H1 (cell line): Measurements from ENCODE around the gene PGPEP1.

Experiments used
- BCL11A ChIP-seq, 2 experiments: IDR thresholded peaks; one replicate each; pipeline ENCODE4 v1.6.1; 2011; ENCODE audit warnings: low read depth in 2 of 2, low read length in 2 of 2, mild to moderate bottlenecking in 2 of 2
- PHF8 ChIP-seq: fragments of 200-600 bp; sonication (generic); conservative IDR thresholded peaks from 2 replicates; pipeline ENCODE4 v1.7.1; 2012; ENCODE audit warnings: low read depth, mild to moderate bottlenecking, inconsistent platforms, low read length, moderate library complexity
- POLR2A ChIP-seq, 2 experiments: IDR thresholded peaks; 1 replicate in 1 of 2; 2 replicates in 1 of 2; pipeline ENCODE4 v1.6.1; 2011; ENCODE audit warnings: low read depth in 2 of 2, low read length in 2 of 2, mild to moderate bottlenecking in 2 of 2; ENCODE audit errors: control extremely low read depth in 1 of 2
- SP4 ChIP-seq: IDR thresholded peaks from 2 replicates; pipeline ENCODE4 v1.6.1; 2012; ENCODE audit warnings: low read length, inconsistent platforms
- YY1 ChIP-seq: IDR thresholded peaks from 2 replicates; pipeline ENCODE4 v1.6.1; 2011; ENCODE audit warnings: low read depth, mild to moderate bottlenecking, low read length
- TF ChIP-seq, protein P1 (sequence below), 3 experiments: IDR thresholded peaks; 1 replicate in 2 of 3; 2 replicates in 1 of 3; pipeline versions ENCODE4 v1.5.1 to v1.6.1; 2011; ENCODE audit warnings: low read length in 3 of 3, mild to moderate bottlenecking in 3 of 3, inconsistent platforms in 2 of 3, low read depth in 1 of 3, moderate library complexity in 1 of 3; ENCODE audit not compliant: insufficient read depth in 1 of 3; ENCODE audit errors: control extremely low read depth in 1 of 3

DNA sequence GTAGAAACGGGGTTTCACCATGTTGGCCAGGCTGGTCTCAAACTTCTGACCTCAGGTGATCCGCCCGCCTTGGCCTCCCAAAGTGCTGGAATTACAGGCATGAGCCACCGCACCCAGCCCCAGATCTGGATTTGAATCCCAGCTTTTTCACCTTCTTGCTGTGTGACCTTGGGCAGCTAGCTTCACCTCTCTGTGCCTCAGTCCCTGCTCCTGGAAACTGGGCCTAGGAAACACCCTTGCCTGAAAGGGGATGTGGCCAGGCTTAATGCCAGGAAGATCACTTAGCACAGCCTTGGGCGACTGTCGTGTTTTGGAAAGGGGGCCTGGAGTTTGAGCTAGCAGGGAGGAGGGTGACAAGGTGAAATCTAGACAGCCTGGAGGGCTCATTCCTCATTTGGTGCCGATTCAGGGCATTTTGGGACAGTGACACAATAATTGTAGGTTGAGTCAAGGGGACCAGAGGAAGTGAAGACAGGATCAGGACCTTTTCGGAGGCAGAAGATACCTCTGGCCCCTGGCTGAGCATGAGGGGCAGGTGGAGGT is 1.8 kb downstream of the PGPEP1 start:
- TF ChIP-seq YY1 (no peak), POLR2A (IDR thresholded peaks at IDR 0.05; ENCODE audit: control extremely low read depth in 1 of 2, low read depth in 2 of 2, low read length in 2 of 2) (no peak), SP4 (no peak), PHF8 (no peak), BCL11A (IDR thresholded peaks at IDR 0.05; ENCODE audit: low read depth in 2 of 2, low read length in 2 of 2) (no peak)
- TF ChIP-seq, protein P1, sequence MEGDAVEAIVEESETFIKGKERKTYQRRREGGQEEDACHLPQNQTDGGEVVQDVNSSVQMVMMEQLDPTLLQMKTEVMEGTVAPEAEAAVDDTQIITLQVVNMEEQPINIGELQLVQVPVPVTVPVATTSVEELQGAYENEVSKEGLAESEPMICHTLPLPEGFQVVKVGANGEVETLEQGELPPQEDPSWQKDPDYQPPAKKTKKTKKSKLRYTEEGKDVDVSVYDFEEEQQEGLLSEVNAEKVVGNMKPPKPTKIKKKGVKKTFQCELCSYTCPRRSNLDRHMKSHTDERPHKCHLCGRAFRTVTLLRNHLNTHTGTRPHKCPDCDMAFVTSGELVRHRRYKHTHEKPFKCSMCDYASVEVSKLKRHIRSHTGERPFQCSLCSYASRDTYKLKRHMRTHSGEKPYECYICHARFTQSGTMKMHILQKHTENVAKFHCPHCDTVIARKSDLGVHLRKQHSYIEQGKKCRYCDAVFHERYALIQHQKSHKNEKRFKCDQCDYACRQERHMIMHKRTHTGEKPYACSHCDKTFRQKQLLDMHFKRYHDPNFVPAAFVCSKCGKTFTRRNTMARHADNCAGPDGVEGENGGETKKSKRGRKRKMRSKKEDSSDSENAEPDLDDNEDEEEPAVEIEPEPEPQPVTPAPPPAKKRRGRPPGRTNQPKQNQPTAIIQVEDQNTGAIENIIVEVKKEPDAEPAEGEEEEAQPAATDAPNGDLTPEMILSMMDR (IDR thresholded peaks at IDR 0.05; ENCODE audit: control extremely low read depth in 1 of 3, insufficient read depth in 1 of 3, low read depth in 1 of 3, low read length in 3 of 3) = no peak
